ENCODE results near the gene LCE2A.

Gene LCE2A

GRCh38 chr1:152741656-152742055 lies 43.5 kb downstream of the LCE2A start:
- no peak for DNase-seq (ENCODE audit: low read depth in 2 of 3, low spot score in 2 of 3)

DNA sequence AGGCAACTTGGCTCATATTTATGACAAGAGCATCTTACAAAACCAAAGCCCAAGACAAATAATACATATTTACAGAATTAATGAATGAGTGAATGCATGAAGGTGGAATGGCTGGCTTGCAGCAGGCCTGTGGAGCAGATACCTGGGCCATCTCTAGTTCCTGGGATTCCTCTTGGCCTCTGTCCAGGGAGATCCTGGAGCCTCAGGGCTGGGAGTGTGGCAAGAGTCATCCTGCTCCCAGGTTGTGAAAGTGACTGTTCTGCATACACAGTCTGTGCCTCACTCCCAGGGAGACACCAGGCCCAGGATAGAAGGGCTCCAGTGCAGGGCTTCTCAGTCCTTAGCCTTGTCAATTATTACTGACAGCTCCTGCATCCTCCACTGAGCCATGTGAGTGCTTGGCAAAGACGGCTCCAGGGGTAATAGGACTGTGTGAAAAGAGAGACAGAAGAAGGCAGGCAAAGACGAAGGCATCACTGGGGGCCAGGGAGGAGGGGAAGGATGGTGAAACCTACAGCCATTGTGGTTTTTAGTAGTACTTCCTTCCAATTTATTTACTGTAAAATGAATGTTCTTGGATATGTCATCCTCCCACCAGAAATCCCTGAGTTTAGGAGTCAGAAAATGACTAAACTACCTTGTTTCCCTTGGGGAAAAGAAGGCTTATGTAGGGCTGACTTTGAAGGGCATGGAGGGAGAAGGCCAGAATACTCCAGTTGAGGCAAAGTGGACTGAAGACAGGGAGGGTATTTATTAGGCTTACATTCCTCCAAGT lies 45.4 kb downstream of the LCE2A start:
- no peak for DNase-seq (ENCODE audit: low read depth in 2 of 3, low spot score in 2 of 3)

DNA sequence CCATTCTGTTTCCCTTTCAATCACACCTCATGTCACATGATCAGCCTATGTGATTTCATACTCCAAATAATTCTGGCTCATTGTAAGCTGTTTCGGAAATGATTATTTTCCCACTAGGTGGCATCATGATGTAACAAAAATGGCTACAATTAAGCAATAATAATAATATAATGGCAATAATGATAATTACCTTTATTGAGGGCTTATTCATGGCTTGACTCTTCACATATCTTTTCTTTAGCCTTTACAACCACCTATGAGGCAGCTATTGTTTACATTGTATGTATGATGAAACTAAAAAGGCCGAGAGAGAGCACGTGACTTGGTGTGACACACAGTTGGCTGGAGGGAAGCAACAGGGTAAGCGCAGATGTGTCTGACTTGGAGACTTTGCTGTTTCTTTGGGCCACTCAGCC lies 47.2 kb downstream of the LCE2A start:
- DNase-seq (ENCODE audit: low read depth in 2 of 3, low spot score in 2 of 3), result no peak

DNA sequence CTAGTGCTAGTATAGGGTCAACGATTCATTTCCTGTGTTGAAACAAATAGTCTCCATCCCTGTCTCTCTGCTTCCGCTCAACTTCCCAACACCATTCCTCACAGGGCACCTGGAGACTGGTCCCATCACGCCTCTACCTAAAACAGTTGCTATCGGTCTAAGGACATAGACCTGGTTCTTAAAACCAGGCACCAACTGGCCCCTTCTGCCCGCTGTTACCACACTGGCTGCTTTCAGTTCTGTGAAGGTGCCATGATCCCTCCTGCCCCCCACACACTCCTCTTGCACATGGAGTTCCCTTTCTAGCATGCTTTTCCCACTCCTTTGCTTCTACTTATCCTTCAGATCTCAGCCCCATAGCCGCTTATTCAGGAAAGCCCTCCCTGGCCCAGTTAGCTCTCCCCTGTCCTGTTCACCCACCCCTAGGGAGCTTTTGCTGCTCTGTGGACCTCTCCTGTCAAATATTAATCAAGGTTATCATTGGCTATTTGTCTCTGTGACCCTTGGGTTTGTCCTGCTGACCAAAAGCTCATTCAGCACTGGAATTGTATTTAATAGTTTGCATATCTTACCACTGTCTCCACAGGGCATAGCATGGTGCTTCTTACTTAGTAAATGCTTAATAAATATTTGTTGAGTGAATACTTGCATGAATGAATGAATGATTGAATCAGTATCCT lies 47.8 kb downstream of the LCE2A start:
- no peak for DNase-seq (ENCODE audit: low read depth in 2 of 3, low spot score in 2 of 3)

- DNase-seq (ENCODE audit: low read depth in 2 of 3, low spot score in 2 of 3), result no peak
Measured at GRCh38 chr1:152747831-152748230, 49.7 kb downstream of the LCE2A start.
